HEK293 (cell line): ENCODE measurements around the gene ZFHX3.

Experiments used
- BCL11B ChIP-seq: fragments of 450-650 bp; formaldehyde crosslinking; IDR thresholded peaks from 2 replicates; pipeline ENCODE4 v1.5.1; 2016; ENCODE audit warnings: low read depth, missing biosample characterization, missing genetic modification characterization
- GLIS1 ChIP-seq: fragments of 450-650 bp; formaldehyde crosslinking; IDR thresholded peaks from 2 replicates; pipeline ENCODE4 v1.5.1; 2016; ENCODE audit warnings: missing biosample characterization, missing genetic modification characterization
- IKZF3 ChIP-seq: fragments of 450-650 bp; IDR thresholded peaks from 2 replicates; pipeline ENCODE4 v1.5.0; 2018; ENCODE audit warnings: missing biosample characterization, mild to moderate bottlenecking, missing genetic modification characterization, moderate library complexity
- KLF7 ChIP-seq: fragments of 450-650 bp; formaldehyde crosslinking; IDR thresholded peaks from 2 replicates; pipeline ENCODE4 v1.5.1; 2016; ENCODE audit warnings: missing biosample characterization, missing genetic modification characterization, borderline replicate concordance
- KLF9 ChIP-seq: fragments of 450-650 bp; formaldehyde crosslinking; IDR thresholded peaks from 2 replicates; pipeline ENCODE4 v1.5.1; 2016; ENCODE audit warnings: missing biosample characterization, missing genetic modification characterization, low read depth
- OSR2 ChIP-seq: fragments of 450-650 bp; formaldehyde crosslinking; IDR thresholded peaks from 2 replicates; pipeline ENCODE4 v1.5.1; 2016; ENCODE audit warnings: missing biosample characterization, missing genetic modification characterization
- SP2 ChIP-seq: fragments of 450-650 bp; formaldehyde crosslinking; IDR thresholded peaks from 2 replicates; pipeline ENCODE4 v1.5.1; 2016; ENCODE audit warnings: missing biosample characterization, missing genetic modification characterization
- SP3 ChIP-seq: fragments of 450-650 bp; formaldehyde crosslinking; IDR thresholded peaks from 2 replicates; pipeline ENCODE4 v1.5.1; 2016; ENCODE audit warnings: missing biosample characterization, missing genetic modification characterization
- YY1 ChIP-seq: fragments of 450-650 bp; formaldehyde crosslinking; IDR thresholded peaks from 2 replicates; pipeline ENCODE4 v1.5.1; 2018; ENCODE audit warnings: missing biosample characterization, missing genetic modification characterization
- ZBTB7A ChIP-seq: fragments of 450-650 bp; formaldehyde crosslinking; IDR thresholded peaks from 2 replicates; pipeline ENCODE4 v1.5.1; 2016; ENCODE audit warnings: low read depth, missing biosample characterization, missing genetic modification characterization
- ZBTB8A ChIP-seq: fragments of 450-650 bp; formaldehyde crosslinking; IDR thresholded peaks from 2 replicates; pipeline ENCODE4 v1.5.1; 2016; ENCODE audit warnings: missing biosample characterization, missing genetic modification characterization
- ZIC2 ChIP-seq: fragments of 450-650 bp; formaldehyde crosslinking; IDR thresholded peaks from 2 replicates; pipeline ENCODE4 v1.5.1; 2016; ENCODE audit warnings: missing biosample characterization, missing genetic modification characterization
- ZNF10 ChIP-seq: fragments of 450-650 bp; formaldehyde crosslinking; IDR thresholded peaks from 2 replicates; pipeline ENCODE4 v1.5.1; 2017; ENCODE audit warnings: missing biosample characterization, missing genetic modification characterization
- ZNF155 ChIP-seq: fragments of 450-650 bp; formaldehyde crosslinking; IDR thresholded peaks from 2 replicates; pipeline ENCODE4 v1.5.1; 2016; ENCODE audit warnings: missing biosample characterization, missing genetic modification characterization
- ZNF341 ChIP-seq: fragments of 450-650 bp; formaldehyde crosslinking; IDR thresholded peaks from 2 replicates; pipeline ENCODE4; 2016; ENCODE audit warnings: low read depth, missing biosample characterization, missing genetic modification characterization
- ZNF391 ChIP-seq: fragments of 450-650 bp; formaldehyde crosslinking; IDR thresholded peaks from 2 replicates; pipeline ENCODE4 v1.5.1; 2016; ENCODE audit warnings: low read depth, missing biosample characterization, missing genetic modification characterization, borderline replicate concordance
- ZNF521 ChIP-seq: fragments of 450-650 bp; formaldehyde crosslinking; IDR thresholded peaks from 2 replicates; pipeline ENCODE4 v1.5.1; 2017; ENCODE audit warnings: missing biosample characterization, mild to moderate bottlenecking, missing genetic modification characterization
- ZNF548 ChIP-seq: fragments of 450-650 bp; formaldehyde crosslinking; IDR thresholded peaks from 2 replicates; pipeline ENCODE4 v1.5.1; 2016; ENCODE audit warnings: missing biosample characterization, missing genetic modification characterization
- ZNF555 ChIP-seq: fragments of 450-650 bp; formaldehyde crosslinking; conservative IDR thresholded peaks from 2 replicates; pipeline ENCODE4 v1.5.1; 2017; ENCODE audit warnings: missing biosample characterization, mild to moderate bottlenecking, missing genetic modification characterization, inconsistent platforms
- ZNF571 ChIP-seq: fragments of 450-650 bp; formaldehyde crosslinking; IDR thresholded peaks from 2 replicates; pipeline ENCODE4 v1.5.0; 2017; ENCODE audit warnings: missing biosample characterization, missing genetic modification characterization
- ZNF596 ChIP-seq: fragments of 450-650 bp; IDR thresholded peaks from 2 replicates; pipeline ENCODE4 v1.5.0; 2018; ENCODE audit warnings: missing biosample characterization, mild to moderate bottlenecking, missing genetic modification characterization, moderate library complexity
- ZNF600 ChIP-seq: fragments of 450-650 bp; formaldehyde crosslinking; IDR thresholded peaks from 2 replicates; pipeline ENCODE4 v1.5.1; 2016; ENCODE audit warnings: missing biosample characterization, missing genetic modification characterization
- ZNF624 ChIP-seq: fragments of 450-650 bp; formaldehyde crosslinking; IDR thresholded peaks from 2 replicates; pipeline ENCODE4 v1.5.1; 2017; ENCODE audit warnings: missing biosample characterization, missing genetic modification characterization
- ZNF658 ChIP-seq: fragments of 450-650 bp; formaldehyde crosslinking; IDR thresholded peaks from 2 replicates; pipeline ENCODE4; 2016; ENCODE audit warnings: missing biosample characterization, missing genetic modification characterization
- ZNF660 ChIP-seq: fragments of 450-650 bp; IDR thresholded peaks from 2 replicates; pipeline ENCODE4 v1.5.1; 2018; ENCODE audit warnings: missing biosample characterization, mild to moderate bottlenecking, missing genetic modification characterization
- ZNF777 ChIP-seq: fragments of 450-650 bp; formaldehyde crosslinking; IDR thresholded peaks from 2 replicates; pipeline ENCODE4 v1.5.1; 2017; ENCODE audit warnings: missing biosample characterization, missing genetic modification characterization, borderline replicate concordance
- TF ChIP-seq, protein P1 (sequence below): fragments of 450-650 bp; formaldehyde crosslinking; IDR thresholded peaks from 2 replicates; pipeline ENCODE4 v1.5.1; 2016; ENCODE audit warnings: missing biosample characterization, missing genetic modification characterization
- TF ChIP-seq, protein P2 (sequence below): fragments of 450-650 bp; formaldehyde crosslinking; IDR thresholded peaks from 2 replicates; pipeline ENCODE4 v1.5.1; 2016; ENCODE audit warnings: missing biosample characterization, missing genetic modification characterization
- TF ChIP-seq, protein P3 (sequence below): fragments of 450-650 bp; formaldehyde crosslinking; IDR thresholded peaks from 2 replicates; pipeline ENCODE4; 2016; ENCODE audit warnings: missing biosample characterization, missing genetic modification characterization
- TF ChIP-seq, protein P4 (sequence below): fragments of 450-650 bp; formaldehyde crosslinking; IDR thresholded peaks from 2 replicates; pipeline ENCODE4 v1.5.1; 2016; ENCODE audit warnings: missing biosample characterization, missing genetic modification characterization
- TF ChIP-seq, protein P5 (sequence below): fragments of 450-650 bp; formaldehyde crosslinking; IDR thresholded peaks from 2 replicates; pipeline ENCODE4 v1.5.1; 2017; ENCODE audit warnings: missing biosample characterization, missing genetic modification characterization

ZFHX3 gene

DNA sequence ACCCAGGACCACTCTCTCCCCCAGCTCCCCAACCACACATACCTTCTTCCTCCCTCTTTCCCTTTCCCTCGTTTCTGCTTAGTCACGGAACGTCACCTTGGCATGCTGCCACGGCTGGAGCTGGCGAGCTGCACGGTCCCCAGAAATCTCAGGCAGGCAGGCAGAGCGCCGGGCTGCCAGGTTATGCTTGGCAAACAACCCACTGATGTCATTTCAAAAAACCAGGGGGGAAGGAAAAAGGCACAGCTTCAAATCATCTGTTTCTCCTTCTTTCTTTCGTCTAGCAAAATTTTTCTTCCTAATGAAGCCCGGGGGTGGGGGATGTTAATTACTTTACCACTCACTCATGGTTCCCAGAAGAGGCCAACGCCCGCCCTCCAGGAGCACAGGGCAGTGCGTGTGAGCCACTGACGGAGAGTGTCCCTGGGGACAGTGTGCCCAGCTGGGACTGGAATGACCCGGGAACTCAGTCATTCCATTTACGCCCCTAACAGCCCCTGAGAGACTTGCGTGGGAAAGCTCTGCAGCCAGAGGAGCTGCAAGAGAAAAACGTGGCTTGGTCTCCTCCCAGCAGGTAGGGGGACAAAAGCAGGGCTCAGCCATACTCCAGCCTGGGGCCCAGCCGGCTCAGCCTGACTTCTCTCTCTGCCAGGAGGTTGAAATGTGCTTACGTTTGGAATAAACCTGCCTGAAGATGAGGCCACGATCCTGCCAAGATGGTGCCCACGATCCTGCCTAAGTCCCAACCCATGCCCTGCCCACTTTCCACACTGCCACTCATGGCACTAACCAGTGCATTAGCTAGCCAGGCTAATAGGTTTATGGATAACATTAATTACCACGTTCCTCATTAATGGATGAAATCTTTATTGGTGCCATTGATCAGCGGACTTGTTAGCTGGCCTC is 198.9 kb downstream of the ZFHX3 start (continued):
- TF ChIP-seq ZNF548 = no peak
- no peak for TF ChIP-seq ZNF596
- peak; percentile 86 for TF ChIP-seq ZNF341 (tag by site-specific recombination)
- peak; percentile 67 for TF ChIP-seq ZIC2 (tag by site-specific recombination)
- no peak for TF ChIP-seq ZNF624 (tag by site-specific recombination)
- TF ChIP-seq ZNF777 (tag by site-specific recombination) = no peak
- peak; percentile 50; the same call in 1 of the 2 replicates for TF ChIP-seq IKZF3 (tag by site-specific recombination)
- no peak for TF ChIP-seq SP3 (tag by site-specific recombination)
- TF ChIP-seq, protein P1, sequence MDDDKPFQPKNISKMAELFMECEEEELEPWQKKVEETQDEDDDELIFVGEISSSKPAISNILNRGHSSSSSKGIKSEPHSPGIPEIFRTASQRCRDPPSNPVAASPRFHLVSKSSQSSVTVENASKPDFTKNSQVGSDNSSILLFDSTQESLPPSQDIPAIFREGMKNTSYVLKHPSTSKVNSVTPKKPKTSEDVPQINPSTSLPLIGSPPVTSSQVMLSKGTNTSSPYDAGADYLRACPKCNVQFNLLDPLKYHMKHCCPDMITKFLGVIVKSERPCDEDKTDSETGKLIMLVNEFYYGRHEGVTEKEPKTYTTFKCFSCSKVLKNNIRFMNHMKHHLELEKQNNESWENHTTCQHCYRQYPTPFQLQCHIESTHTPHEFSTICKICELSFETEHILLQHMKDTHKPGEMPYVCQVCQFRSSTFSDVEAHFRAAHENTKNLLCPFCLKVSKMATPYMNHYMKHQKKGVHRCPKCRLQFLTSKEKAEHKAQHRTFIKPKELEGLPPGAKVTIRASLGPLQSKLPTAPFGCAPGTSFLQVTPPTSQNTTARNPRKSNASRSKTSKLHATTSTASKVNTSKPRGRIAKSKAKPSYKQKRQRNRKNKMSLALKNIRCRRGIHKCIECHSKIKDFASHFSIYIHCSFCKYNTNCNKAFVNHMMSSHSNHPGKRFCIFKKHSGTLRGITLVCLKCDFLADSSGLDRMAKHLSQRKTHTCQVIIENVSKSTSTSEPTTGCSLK (tag by site-specific recombination) = no peak
- TF ChIP-seq ZNF555 = no peak
- 0 out of 2 replicates have a peak, but pooled peaks have one; percentile 39 for TF ChIP-seq ZNF660 (tag by site-specific recombination)
- TF ChIP-seq ZNF571 (tag by site-specific recombination) = no peak
- no peak for TF ChIP-seq SP2
- TF ChIP-seq, protein P2, sequence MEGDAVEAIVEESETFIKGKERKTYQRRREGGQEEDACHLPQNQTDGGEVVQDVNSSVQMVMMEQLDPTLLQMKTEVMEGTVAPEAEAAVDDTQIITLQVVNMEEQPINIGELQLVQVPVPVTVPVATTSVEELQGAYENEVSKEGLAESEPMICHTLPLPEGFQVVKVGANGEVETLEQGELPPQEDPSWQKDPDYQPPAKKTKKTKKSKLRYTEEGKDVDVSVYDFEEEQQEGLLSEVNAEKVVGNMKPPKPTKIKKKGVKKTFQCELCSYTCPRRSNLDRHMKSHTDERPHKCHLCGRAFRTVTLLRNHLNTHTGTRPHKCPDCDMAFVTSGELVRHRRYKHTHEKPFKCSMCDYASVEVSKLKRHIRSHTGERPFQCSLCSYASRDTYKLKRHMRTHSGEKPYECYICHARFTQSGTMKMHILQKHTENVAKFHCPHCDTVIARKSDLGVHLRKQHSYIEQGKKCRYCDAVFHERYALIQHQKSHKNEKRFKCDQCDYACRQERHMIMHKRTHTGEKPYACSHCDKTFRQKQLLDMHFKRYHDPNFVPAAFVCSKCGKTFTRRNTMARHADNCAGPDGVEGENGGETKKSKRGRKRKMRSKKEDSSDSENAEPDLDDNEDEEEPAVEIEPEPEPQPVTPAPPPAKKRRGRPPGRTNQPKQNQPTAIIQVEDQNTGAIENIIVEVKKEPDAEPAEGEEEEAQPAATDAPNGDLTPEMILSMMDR (tag by site-specific recombination) = no peak
- no peak for TF ChIP-seq ZNF600
- TF ChIP-seq, protein P3, sequence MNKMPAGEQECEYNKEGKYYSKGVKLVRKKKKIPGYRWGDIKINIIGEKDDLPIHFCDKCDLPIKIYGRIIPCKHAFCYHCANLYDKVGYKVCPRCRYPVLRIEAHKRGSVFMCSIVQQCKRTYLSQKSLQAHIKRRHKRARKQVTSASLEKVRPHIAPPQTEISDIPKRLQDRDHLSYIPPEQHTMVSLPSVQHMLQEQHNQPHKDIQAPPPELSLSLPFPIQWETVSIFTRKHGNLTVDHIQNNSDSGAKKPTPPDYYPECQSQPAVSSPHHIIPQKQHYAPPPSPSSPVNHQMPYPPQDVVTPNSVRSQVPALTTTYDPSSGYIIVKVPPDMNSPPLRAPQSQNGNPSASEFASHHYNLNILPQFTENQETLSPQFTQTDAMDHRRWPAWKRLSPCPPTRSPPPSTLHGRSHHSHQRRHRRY = no peak
- TF ChIP-seq ZNF155 (tag by site-specific recombination) = no peak
- TF ChIP-seq BCL11B (tag by site-specific recombination) = no peak
- TF ChIP-seq, protein P4, sequence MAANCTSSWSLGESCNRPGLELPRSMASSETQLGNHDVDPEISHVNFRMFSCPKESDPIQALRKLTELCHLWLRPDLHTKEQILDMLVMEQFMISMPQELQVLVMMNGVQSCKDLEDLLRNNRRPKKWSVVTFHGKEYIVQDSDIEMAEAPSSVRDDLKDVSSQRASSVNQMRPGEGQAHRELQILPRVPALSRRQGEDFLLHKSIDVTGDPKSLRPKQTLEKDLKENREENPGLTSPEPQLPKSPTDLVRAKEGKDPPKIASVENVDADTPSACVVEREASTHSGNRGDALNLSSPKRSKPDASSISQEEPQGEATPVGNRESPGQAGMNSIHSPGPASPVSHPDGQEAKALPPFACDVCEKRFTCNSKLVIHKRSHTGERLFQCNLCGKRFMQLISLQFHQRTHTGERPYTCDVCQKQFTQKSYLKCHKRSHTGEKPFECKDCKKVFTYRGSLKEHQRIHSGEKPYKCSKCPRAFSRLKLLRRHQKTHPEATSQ (tag by site-specific recombination) = no peak
- TF ChIP-seq YY1 (tag by site-specific recombination) = no peak
- no peak for TF ChIP-seq KLF9 (tag by site-specific recombination)
- TF ChIP-seq OSR2 (tag by site-specific recombination) = no peak
- no peak for TF ChIP-seq ZNF658 (tag by site-specific recombination)
- TF ChIP-seq GLIS1 (tag by site-specific recombination) = peak; percentile 70
- TF ChIP-seq, protein P5, sequence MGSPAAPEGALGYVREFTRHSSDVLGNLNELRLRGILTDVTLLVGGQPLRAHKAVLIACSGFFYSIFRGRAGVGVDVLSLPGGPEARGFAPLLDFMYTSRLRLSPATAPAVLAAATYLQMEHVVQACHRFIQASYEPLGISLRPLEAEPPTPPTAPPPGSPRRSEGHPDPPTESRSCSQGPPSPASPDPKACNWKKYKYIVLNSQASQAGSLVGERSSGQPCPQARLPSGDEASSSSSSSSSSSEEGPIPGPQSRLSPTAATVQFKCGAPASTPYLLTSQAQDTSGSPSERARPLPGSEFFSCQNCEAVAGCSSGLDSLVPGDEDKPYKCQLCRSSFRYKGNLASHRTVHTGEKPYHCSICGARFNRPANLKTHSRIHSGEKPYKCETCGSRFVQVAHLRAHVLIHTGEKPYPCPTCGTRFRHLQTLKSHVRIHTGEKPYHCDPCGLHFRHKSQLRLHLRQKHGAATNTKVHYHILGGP (tag by site-specific recombination) = no peak
- no peak for TF ChIP-seq KLF7 (tag by site-specific recombination)
- no peak for TF ChIP-seq ZNF10 (tag by site-specific recombination)
- TF ChIP-seq ZBTB7A (tag by site-specific recombination) = no peak
- no peak for TF ChIP-seq ZNF391 (tag by site-specific recombination)
- no peak for TF ChIP-seq ZNF521 (tag by site-specific recombination)
- TF ChIP-seq ZBTB8A (tag by site-specific recombination) = peak; percentile 74
